Measurements from ENCODE around the gene CCSER1. TPM values are rescaled to one million over a fixed set of nuclear protein-coding genes. Genes with fewer than 3 reads are reported as not detected.

The CCSER1 gene
- total RNA-seq, 3 donors from 2014 or later (not counting 1 experiment from before 2014, with no cell fraction given), result 0.87 to 1.1 (median 1.1) TPM

GRCh38 chr4:91304292-91304691 is 1177.1 kb downstream of the CCSER1 start:
- Mint-ChIP-seq H3K4me3 (no peak overlapping the region), H3K4me1 (no peaks in the 10 kb centered on the region), H3K27me3 (ENCODE audit: low read depth in 2 of 2) (no peaks in the 10 kb centered on the region), H3K27ac (no peak overlapping the region), H3K9me3 (peaks cover 12 to 16% of the 10 kb centered on the region in 2 donors), H3K36me3 (no peaks in the 10 kb centered on the region)
- Histone ChIP-seq H3K27ac (ENCODE audit: low read length) (no peak overlapping the region), H3K4me3 (ENCODE audit: low read length) (no peak overlapping the region), H3K9me3 (ENCODE audit: control insufficient read depth, insufficient read depth, low read length) (peaks cover 4% of the 10 kb centered on the region), H3K27me3 (ENCODE audit: control insufficient read depth, insufficient read depth, low read length) (no peaks in the 10 kb centered on the region), H3K36me3 (ENCODE audit: control insufficient read depth, insufficient read depth, low read length) (no peaks in the 10 kb centered on the region), H3K4me1 (ENCODE audit: control insufficient read depth, insufficient read depth, low read length) (no peaks in the 10 kb centered on the region)
- intact Hi-C loops (cut with micrococcal nuclease), result no loop called here
- no peak for ATAC-seq
- DNase-seq, result no peak
- WGBS (ENCODE audit: insufficient coverage), result 88% methylated on average over 2 of the region's 3 CpGs
- TF ChIP-seq, protein P1, sequence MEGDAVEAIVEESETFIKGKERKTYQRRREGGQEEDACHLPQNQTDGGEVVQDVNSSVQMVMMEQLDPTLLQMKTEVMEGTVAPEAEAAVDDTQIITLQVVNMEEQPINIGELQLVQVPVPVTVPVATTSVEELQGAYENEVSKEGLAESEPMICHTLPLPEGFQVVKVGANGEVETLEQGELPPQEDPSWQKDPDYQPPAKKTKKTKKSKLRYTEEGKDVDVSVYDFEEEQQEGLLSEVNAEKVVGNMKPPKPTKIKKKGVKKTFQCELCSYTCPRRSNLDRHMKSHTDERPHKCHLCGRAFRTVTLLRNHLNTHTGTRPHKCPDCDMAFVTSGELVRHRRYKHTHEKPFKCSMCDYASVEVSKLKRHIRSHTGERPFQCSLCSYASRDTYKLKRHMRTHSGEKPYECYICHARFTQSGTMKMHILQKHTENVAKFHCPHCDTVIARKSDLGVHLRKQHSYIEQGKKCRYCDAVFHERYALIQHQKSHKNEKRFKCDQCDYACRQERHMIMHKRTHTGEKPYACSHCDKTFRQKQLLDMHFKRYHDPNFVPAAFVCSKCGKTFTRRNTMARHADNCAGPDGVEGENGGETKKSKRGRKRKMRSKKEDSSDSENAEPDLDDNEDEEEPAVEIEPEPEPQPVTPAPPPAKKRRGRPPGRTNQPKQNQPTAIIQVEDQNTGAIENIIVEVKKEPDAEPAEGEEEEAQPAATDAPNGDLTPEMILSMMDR (IDR thresholded peaks at IDR 0.05), result no peak

DNA sequence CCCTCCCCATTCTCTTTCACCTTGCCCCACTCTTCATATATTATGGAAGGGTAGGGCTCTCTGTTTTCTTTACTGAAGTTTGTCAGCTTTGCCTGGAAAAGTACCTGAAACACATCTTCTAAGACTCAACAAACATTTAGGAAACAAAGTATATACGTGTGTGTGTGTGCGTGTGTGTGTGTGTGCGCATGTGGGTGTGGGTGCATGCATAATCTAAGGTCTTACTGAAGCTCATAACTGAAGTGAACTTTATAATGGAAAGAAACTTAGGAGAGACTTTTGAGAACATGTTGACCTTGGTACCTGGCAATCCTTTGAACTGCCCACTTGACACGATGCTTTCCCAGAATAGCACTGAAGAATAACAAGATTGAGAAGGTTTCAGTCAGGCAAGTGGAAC is 1190.2 kb downstream of the CCSER1 start:
- Mint-ChIP-seq H3K36me3 (peaks cover 19% of the 10 kb centered on the region), H3K27ac (no peak overlapping the region), H3K4me1 (no peaks in the 10 kb centered on the region), H3K27me3 (ENCODE audit: low read depth in 2 of 2) (no peaks in the 10 kb centered on the region), H3K4me3 (no peak overlapping the region), H3K9me3 (peaks cover 17 to 34% of the 10 kb centered on the region in 2 donors)
- intact Hi-C loops (cut with micrococcal nuclease), result no loop called here
- H3K27me3 ChIP-seq (ENCODE audit: control insufficient read depth, insufficient read depth, low read length), result no peaks in the 10 kb centered on the region
- no peaks in the 10 kb centered on the region for H3K4me1 ChIP-seq (ENCODE audit: control insufficient read depth, insufficient read depth, low read length)
- H3K4me3 ChIP-seq (ENCODE audit: low read length), result no peak overlapping the region
- TF ChIP-seq, protein P1 (IDR thresholded peaks at IDR 0.05), result no peak
- H3K27ac ChIP-seq (ENCODE audit: low read length), result no peak overlapping the region
- no peak for DNase-seq
- no peaks in the 10 kb centered on the region for H3K36me3 ChIP-seq (ENCODE audit: control insufficient read depth, insufficient read depth, low read length)
- no peak for ATAC-seq
- H3K9me3 ChIP-seq (ENCODE audit: control insufficient read depth, insufficient read depth, low read length), result peaks cover 4% of the 10 kb centered on the region
- WGBS (ENCODE audit: insufficient coverage), result 94% methylated on average over 4 of the region's 4 CpGs

- no peak for ATAC-seq
These were observed 1192.5 kb downstream of the CCSER1 start for GRCh38 chr4:91319556-91320268.

More at GRCh38 chr4:91319556-91320268, 1192.5 kb downstream of the CCSER1 start:
- Histone ChIP-seq H3K27ac (ENCODE audit: low read length) (no peak overlapping the region), H3K4me3 (ENCODE audit: low read length) (no peak overlapping the region), H3K9me3 (ENCODE audit: control insufficient read depth, insufficient read depth, low read length) (no peaks in the 10 kb centered on the region), H3K36me3 (ENCODE audit: control insufficient read depth, insufficient read depth, low read length) (no peaks in the 10 kb centered on the region), H3K4me1 (ENCODE audit: control insufficient read depth, insufficient read depth, low read length) (no peaks in the 10 kb centered on the region), H3K27me3 (ENCODE audit: control insufficient read depth, insufficient read depth, low read length) (no peaks in the 10 kb centered on the region)
- peaks cover 10 to 26% of the 10 kb centered on the region in 2 donors for H3K9me3 Mint-ChIP-seq
- 88% methylated on average over 4 of the region's 4 CpGs for WGBS (ENCODE audit: insufficient coverage)
- DNase-seq, result no peak
- intact Hi-C loops (cut with micrococcal nuclease), result no loop called here
- TF ChIP-seq, protein P1 (IDR thresholded peaks at IDR 0.05), result no peak
- no peaks in the 10 kb centered on the region for H3K27me3 Mint-ChIP-seq (ENCODE audit: low read depth in 2 of 2)
- H3K4me3 Mint-ChIP-seq, result no peak overlapping the region
- H3K36me3 Mint-ChIP-seq, result peaks cover 12% of the 10 kb centered on the region
- no peaks in the 10 kb centered on the region for H3K4me1 Mint-ChIP-seq
- no peak overlapping the region for H3K27ac Mint-ChIP-seq
